Cardiac fibroblast (primary cell): ENCODE data around the gene ADAMTS17.

Experiments
- DNase-seq, 2 donors: peaks; one replicate each; pipeline versions ENCODE4 v3.0.0 to v3.0.0-alpha.2; 2010; ENCODE audit warnings: low read depth in 2 of 2
- H3K4me3 ChIP-seq, 2 donors: replicated peaks in 1 of 2; 1 replicate in 1 of 2; 2 replicates in 1 of 2; pipeline ENCODE4 v1.5.1; 2011; ENCODE audit warnings: low read depth in 2 of 2, low read length in 2 of 2, mild to moderate bottlenecking in 2 of 2, moderate library complexity in 1 of 2
- CTCF ChIP-seq: IDR thresholded peaks from one replicate; pipeline ENCODE4 v1.5.1; 2011; ENCODE audit warnings: low read depth, mild to moderate bottlenecking, low read length, inconsistent platforms

Gene ADAMTS17

GRCh38 chr15:100018191-100018590 lies 323.6 kb downstream of the ADAMTS17 start:
- no peak overlapping the region for H3K4me3 ChIP-seq
- DNase-seq = no peak
- no peak for TF ChIP-seq CTCF

- DNase-seq = no peak
- H3K4me3 ChIP-seq = no peak overlapping the region
- TF ChIP-seq CTCF = no peak
Measured at GRCh38 chr15:100017140-100017539, 324.6 kb downstream of the ADAMTS17 start.

- TF ChIP-seq CTCF = no peak
- no peak for DNase-seq
- H3K4me3 ChIP-seq = no peak overlapping the region
Measured at GRCh38 chr15:100016632-100017031, 325.1 kb downstream of the ADAMTS17 start.

- DNase-seq = no peak
Measured at GRCh38 chr15:100011235-100011634, 330.5 kb downstream of the ADAMTS17 start.

GRCh38 chr15:100009372-100009771 lies 332.4 kb downstream of the ADAMTS17 start:
- DNase-seq = no peak
- no peak overlapping the region for H3K4me3 ChIP-seq
- no peak for TF ChIP-seq CTCF

More at GRCh38 chr15:100011235-100011634, 330.5 kb downstream of the ADAMTS17 start:
- TF ChIP-seq CTCF = no peak
- no peak overlapping the region for H3K4me3 ChIP-seq

- no peak for TF ChIP-seq CTCF
- no peak for DNase-seq
Measured at GRCh38 chr15:100008258-100008657, 333.5 kb downstream of the ADAMTS17 start.

GRCh38 chr15:100007609-100008008 lies 334.2 kb downstream of the ADAMTS17 start:
- no peak overlapping the region for H3K4me3 ChIP-seq
- TF ChIP-seq CTCF = no peak
- DNase-seq = no peak

More at GRCh38 chr15:100008258-100008657, 333.5 kb downstream of the ADAMTS17 start:
- H3K4me3 ChIP-seq = no peak overlapping the region
